SK-N-SH (cell line): ENCODE data around the gene PTPRK. TPM values are rescaled to one million over a fixed set of nuclear protein-coding genes. Genes with fewer than 3 reads are reported as not detected.

ENCODE experiments used
- CTCF ChIA-PET: fragments of 300-600, 350-600 bp; formaldehyde crosslinking; extraction: SDS; loops from one replicate; lab custom pipeline; 2021; lab: Yijun Ruan, JAX
- POLR2A ChIA-PET: fragments of 350-600 bp; sonication (Branson Sonifier 250); formaldehyde crosslinking; extraction: SDS; loops from one replicate; lab custom pipeline; 2020; ENCODE audit warnings: antibody characterized with exemption, inconsistent platforms; lab: Yijun Ruan, JAX
- DNase-seq: peaks from one replicate; pipeline ENCODE4 v3.0.0; 2012
- H2AFZ ChIP-seq: fragments of 200-600 bp; sonication (generic); 2 replicates; pipeline ENCODE4 v1.8.1; 2016; ENCODE audit warnings: antibody characterized with exemption, mild to moderate bottlenecking, low read depth
- H3F3A ChIP-seq: fragments of 200-600 bp; sonication (generic); replicated peaks from 2 replicates; pipeline ENCODE3; 2016; ENCODE audit warnings: antibody characterized with exemption, mild to moderate bottlenecking; ENCODE audit not compliant: insufficient read depth
- H3K27ac ChIP-seq, 2 experiments: fragments of 200-500 bp in 1 of 2; fragments of 200-600 bp in 1 of 2; sonication (Bioruptor generic) in 1 of 2; sonication (generic), shearing (Covaris generic) in 1 of 2; 2 replicates each; pipeline versions ENCODE4 v1.5.1 to v1.6.1; 2014 to 2016; ENCODE audit warnings: low read depth in 2 of 2, inconsistent platforms in 1 of 2, low read length in 1 of 2, mild to moderate bottlenecking in 1 of 2, mixed read lengths in 1 of 2
- H3K27me3 ChIP-seq: fragments of 200-600 bp; sonication (generic), shearing (Covaris generic); 2 replicates; pipeline ENCODE4 v1.6.1; 2016; ENCODE audit warnings: mixed run types; ENCODE audit not compliant: insufficient read depth
- H3K36me3 ChIP-seq, 2 experiments: fragments of 200-500 bp in 1 of 2; fragments of 200-600 bp in 1 of 2; sonication (Bioruptor generic) in 1 of 2; sonication (generic) in 1 of 2; replicated peaks in 1 of 2; 2 replicates each; pipeline versions ENCODE3 to v1.5.1; 2014 to 2016; ENCODE audit warnings: low read length in 1 of 2, mild to moderate bottlenecking in 1 of 2; ENCODE audit not compliant: insufficient read depth in 2 of 2, control insufficient read depth in 1 of 2
- H3K4me1 ChIP-seq, 2 experiments: fragments of 200-500 bp in 1 of 2; fragments of 200-600 bp in 1 of 2; sonication (Bioruptor generic) in 1 of 2; sonication (generic), shearing (Covaris generic) in 1 of 2; 2 replicates each; pipeline versions ENCODE4 v1.5.1 to v1.6.1; 2014 to 2016; ENCODE audit warnings: low read depth in 1 of 2, low read length in 1 of 2, mixed run types in 1 of 2; ENCODE audit not compliant: insufficient read depth in 2 of 2, control insufficient read depth in 1 of 2
- H3K4me2 ChIP-seq: fragments of 200-600 bp; sonication (generic), shearing (Covaris generic); 2 replicates; pipeline ENCODE4 v1.6.1; 2017; ENCODE audit warnings: mixed run types
- H3K4me3 ChIP-seq, 2 experiments: fragments of 200-500 bp in 1 of 2; fragments of 200-600 bp in 1 of 2; sonication (Bioruptor generic) in 1 of 2; sonication (generic), shearing (Covaris generic) in 1 of 2; 2 replicates each; pipeline versions ENCODE4 v1.5.1 to v1.8.1; 2014 to 2016; ENCODE audit warnings: low read depth in 2 of 2, inconsistent platforms in 1 of 2, low read length in 1 of 2, mild to moderate bottlenecking in 1 of 2, mixed read lengths in 1 of 2, moderate library complexity in 1 of 2
- H3K79me2 ChIP-seq: fragments of 200-600 bp; sonication (generic); 2 replicates; pipeline ENCODE4 v1.8.1; 2017; ENCODE audit warnings: mild to moderate bottlenecking; ENCODE audit not compliant: insufficient read depth
- H3K9ac ChIP-seq: fragments of 200-600 bp; sonication (generic); 2 replicates; pipeline ENCODE4 v1.6.1; 2017; ENCODE audit warnings: mixed run types
- H3K9me2 ChIP-seq: fragments of 200-600 bp; sonication (generic); 2 replicates; pipeline ENCODE4 v1.6.1; 2017; ENCODE audit warnings: mixed run types
- H3K9me3 ChIP-seq: fragments of 200-600 bp; sonication (generic); 2 replicates; pipeline ENCODE4 v1.6.1; 2017; ENCODE audit warnings: mixed run types, mild to moderate bottlenecking, moderate library complexity
- H4K20me1 ChIP-seq: fragments of 200-600 bp; sonication (generic); 2 replicates; pipeline ENCODE4 v1.6.1; 2017; ENCODE audit warnings: mild to moderate bottlenecking, mixed run types; ENCODE audit not compliant: insufficient read depth
- CHD2 ChIP-seq: fragments of 150-350 bp; IDR thresholded peaks from 2 replicates; pipeline ENCODE4 v1.6.1; 2018; ENCODE audit warnings: low read length; ENCODE audit not compliant: partially characterized antibody
- ELF1 ChIP-seq: IDR thresholded peaks from 2 replicates; pipeline ENCODE4 v1.4.0; 2012
- FOSL2 ChIP-seq: IDR thresholded peaks from 2 replicates; pipeline ENCODE4 v1.4.0; 2012; ENCODE audit warnings: low read depth, mild to moderate bottlenecking, moderate library complexity, borderline replicate concordance
- FOXJ3 ChIP-seq: sonication (generic); formaldehyde crosslinking; IDR thresholded peaks from 2 replicates; pipeline ENCODE4 v1.5.1; 2020; ENCODE audit warnings: mild to moderate bottlenecking, missing genetic modification reagents
- NFIC ChIP-seq: IDR thresholded peaks from 2 replicates; pipeline ENCODE4 v1.4.0; 2012; ENCODE audit warnings: borderline replicate concordance
- PBX3 ChIP-seq: IDR thresholded peaks from 2 replicates; pipeline ENCODE4; 2012
- RXRA ChIP-seq: IDR thresholded peaks from 2 replicates; pipeline ENCODE4 v1.4.0; 2012; ENCODE audit warnings: low read depth, mild to moderate bottlenecking, borderline replicate concordance
- SMC3 ChIP-seq: IDR thresholded peaks from 2 replicates; pipeline ENCODE4 v1.6.1; 2012; ENCODE audit warnings: low read depth, low read length, improper control_type of control experiment
- USF1 ChIP-seq: IDR thresholded peaks from 2 replicates; pipeline ENCODE4 v1.4.0; 2012; ENCODE audit warnings: low read depth, borderline replicate concordance
- USF2 ChIP-seq: fragments of 150-350 bp; IDR thresholded peaks from 2 replicates; pipeline ENCODE4 v1.6.1; 2017; ENCODE audit warnings: antibody characterized with exemption, low read length, low read depth, borderline replicate concordance
- WGBS: methylation state at CpG from one replicate; pipeline ENCODE4 v1.1.6; 2017; ENCODE audit warnings: low lambda C conversion rate; 5-methylcytosine and 5-hydroxymethylcytosine counted together
- polyA plus RNA-seq, 3 experiments: library from polyadenylated mRNA; depleted of rRNA; stranded (reverse); fragments of >200 nt; gene quantifications; 2 replicates each; pipeline ENCODE4 v1.2.3, GENCODE V29; 2012

PTPRK gene
- polyA plus RNA-seq, 1 of the 3 experiments (the other 2 are of a cell fraction), result 9.5 TPM

GRCh38 chr6:128171182-128171581 lies 349.2 kb downstream of the PTPRK start:
- H3K9ac ChIP-seq, result no peak overlapping the region
- no peak overlapping the region for H2AFZ ChIP-seq
- no peaks in the 10 kb centered on the region for H3K9me3 ChIP-seq
- TF ChIP-seq USF2, result no peak
- TF ChIP-seq NFIC, result no peak
- TF ChIP-seq SMC3, result no peak
- TF ChIP-seq, all 33 proteins: peak for 0
- Histone ChIP-seq H4K20me1 (peaks cover 3% of the 10 kb centered on the region; the same call in 1 of the 2 replicates), H3K27me3 (no peaks in the 10 kb centered on the region), H3K36me3 (no peaks in the 10 kb centered on the region), H3F3A (peaks cover 10% of the 10 kb centered on the region), H3K4me1 (peaks cover 0 to 6% of the 10 kb centered on the region in 2 experiments; a peak in 1 of 4 replicates), H3K79me2 (no peaks in the 10 kb centered on the region), H3K4me3 (no peak overlapping the region), H3K4me2 (no peak overlapping the region), H3K9me2 (no peaks in the 10 kb centered on the region; the same call in 1 of the 2 replicates), H3K27ac (no peak overlapping the region)
- no peak for DNase-seq
- POLR2A ChIA-PET, result no interaction called here
- WGBS, result 96% methylated on average over 4 of the region's 4 CpGs
- CTCF ChIA-PET, result interaction anchor here (1.5 kb wide), 1 partner anchor 11 kb away, joined by 3 read pairs; no protein-coding TSS in a partner anchor

GRCh38 chr6:128168244-128168643 lies 352.2 kb downstream of the PTPRK start:
- ChIA-PET CTCF (no interaction called here), POLR2A (no interaction called here)
- 100% methylated on average over 4 of the region's 4 CpGs for WGBS
- H2AFZ ChIP-seq, result no peak overlapping the region
- no peak overlapping the region for H3K27ac ChIP-seq
- H3K9me2 ChIP-seq, result no peaks in the 10 kb centered on the region; the same call in 1 of the 2 replicates
- peaks cover 10% of the 10 kb centered on the region for H3F3A ChIP-seq
- H3K9me3 ChIP-seq, result no peaks in the 10 kb centered on the region
- H3K4me3 ChIP-seq, result no peak overlapping the region
- H3K79me2 ChIP-seq, result no peaks in the 10 kb centered on the region
- no peaks in the 10 kb centered on the region for H3K27me3 ChIP-seq
- no peak for TF ChIP-seq RXRA
- no peak for TF ChIP-seq USF1
- no peak for TF ChIP-seq CHD2
- no peak for TF ChIP-seq ELF1
- no peak overlapping the region for H3K4me2 ChIP-seq
- peaks cover 3% of the 10 kb centered on the region; the same call in 1 of the 2 replicates for H4K20me1 ChIP-seq
- peaks cover 0 to 6% of the 10 kb centered on the region in 2 experiments for H3K36me3 ChIP-seq
- DNase-seq, result no peak
- H3K9ac ChIP-seq, result no peak overlapping the region
- peaks cover 0 to 6% of the 10 kb centered on the region in 2 experiments; a peak in 1 of 4 replicates for H3K4me1 ChIP-seq

GRCh38 chr6:128167552-128167951 lies 352.8 kb downstream of the PTPRK start:
- ChIA-PET POLR2A (no interaction called here), CTCF (no interaction called here)
- TF ChIP-seq FOSL2, result 0 out of 2 replicates have a peak, but pooled peaks have one; percentile 7
- no peak for TF ChIP-seq FOXJ3 (CRISPR knock-in tag)
- no peak for TF ChIP-seq PBX3
- TF ChIP-seq, all 33 proteins: peak for 1
- Histone ChIP-seq H4K20me1 (peaks cover 3% of the 10 kb centered on the region; the same call in 1 of the 2 replicates), H3K4me3 (no peak overlapping the region), H3K4me2 (no peak overlapping the region), H3K4me1 (peaks cover 0 to 6% of the 10 kb centered on the region in 2 experiments; a peak in 1 of 4 replicates), H2AFZ (no peak overlapping the region), H3K27me3 (no peaks in the 10 kb centered on the region), H3K9me2 (no peaks in the 10 kb centered on the region; the same call in 1 of the 2 replicates), H3K79me2 (no peaks in the 10 kb centered on the region), H3K9me3 (no peaks in the 10 kb centered on the region), H3F3A (peaks cover 8% of the 10 kb centered on the region), H3K36me3 (peaks cover 0 to 6% of the 10 kb centered on the region in 2 experiments), H3K27ac (no peak overlapping the region), H3K9ac (no peak overlapping the region)
- DNase-seq, result no peak
